Activated CD4-positive, alpha-beta T cell treated with anti-CD3 and anti-CD28 coated beads, Interleukin-2, amount 10 ng/mL, durations not matched to agents 7 days and 5 days (primary cell): Measurements from ENCODE around the gene PKD2L1. TPM values are rescaled to one million over a fixed set of nuclear protein-coding genes. Genes with fewer than 3 reads are reported as not detected.

Experiments used
- CTCF ChIA-PET: fragments of 350-600 bp; sonication (Branson Sonifier 250); formaldehyde crosslinking; loops from one replicate; lab custom pipeline; 2021; ENCODE audit warnings: antibody characterized with exemption; lab: Charles Lee
- POLR2A ChIA-PET: fragments of 350-600 bp; sonication (Branson Sonifier 250); formaldehyde crosslinking; loops from one replicate; lab custom pipeline; 2021; ENCODE audit warnings: antibody characterized with exemption; lab: Charles Lee
- DNase-seq: peaks from one replicate; pipeline ENCODE4 v3.0.0-alpha.2; 2020
- H3K27ac Mint-ChIP-seq: one replicate; pipeline ENCODE4 v1.8.0; 2021; ENCODE audit warnings: mild to moderate bottlenecking, moderate library complexity, mixed read lengths
- H3K27me3 Mint-ChIP-seq: one replicate; pipeline ENCODE4 v1.8.0; 2021; ENCODE audit warnings: mixed read lengths
- H3K36me3 Mint-ChIP-seq: one replicate; pipeline ENCODE4 v1.8.0; 2021; ENCODE audit warnings: low read depth, mixed read lengths
- H3K4me1 Mint-ChIP-seq: one replicate; pipeline ENCODE4 v1.8.0; 2021; ENCODE audit warnings: mixed read lengths
- H3K4me3 Mint-ChIP-seq: one replicate; pipeline ENCODE4 v1.8.0; 2021; ENCODE audit warnings: mild to moderate bottlenecking, moderate library complexity, mixed read lengths
- H3K9me3 Mint-ChIP-seq: one replicate; pipeline ENCODE4 v1.8.0; 2021; ENCODE audit warnings: mixed read lengths
- total RNA-seq, 2 experiments: library from RNA; stranded (reverse); gene quantifications; one replicate each; pipeline ENCODE4 v1.2.3, GENCODE V29; 2021

Gene PKD2L1
- total RNA-seq, 2 experiments from 2014 or later = not detected

DNA sequence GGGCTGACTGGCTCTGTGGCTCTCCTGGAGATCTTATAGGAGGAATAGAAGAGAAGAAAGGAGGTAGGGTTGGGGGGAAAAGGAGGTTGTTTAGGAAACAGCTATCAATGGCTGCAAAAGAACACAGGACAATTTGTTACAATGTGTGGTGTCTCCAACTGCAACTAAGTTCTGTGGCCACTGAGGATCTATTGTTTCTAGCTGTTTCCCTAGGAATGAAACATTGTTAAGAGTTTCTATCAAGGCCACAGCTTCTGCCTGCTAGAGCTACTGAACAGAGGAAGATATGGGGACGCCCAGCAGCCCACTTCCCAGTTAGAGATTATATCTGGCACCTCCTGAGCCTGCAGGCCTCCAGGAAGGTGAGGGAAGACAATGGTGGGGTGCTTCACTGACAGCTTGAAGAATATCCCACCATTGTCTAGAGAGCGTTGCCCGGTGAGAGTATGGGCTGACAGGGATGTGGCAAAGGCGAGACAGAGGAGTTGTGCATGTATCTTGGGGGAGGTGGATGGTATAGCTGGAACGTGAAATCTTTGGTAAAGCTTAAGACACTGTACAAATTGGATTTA, 21.0 kb upstream of the PKD2L1 start:
- no peak overlapping the region for H3K27ac Mint-ChIP-seq
- H3K4me1 Mint-ChIP-seq = peaks cover 80% of the 10 kb centered on the region
- POLR2A ChIA-PET = interaction anchor here (0.8 kb wide), 1 partner anchor 14 kb away, joined by 4 read pairs; no protein-coding TSS in a partner anchor

GRCh38 chr10:100349672-100350071, 19.6 kb upstream of the PKD2L1 start:
- Mint-ChIP-seq H3K27ac (peak overlapping the region; percentile 65), H3K4me3 (peak overlapping the region; percentile 97), H3K4me1 (peaks cover 79% of the 10 kb centered on the region), H3K9me3 (no peaks in the 10 kb centered on the region), H3K36me3 (peaks cover 69% of the 10 kb centered on the region), H3K27me3 (no peaks in the 10 kb centered on the region)
- no peak for DNase-seq
- CTCF ChIA-PET = interaction anchor here (0.7 to 2.1 kb wide), 11 partner anchors 9 to 186 kb away, joined by 3 to 7 read pairs (median 4); partner anchors contain the start of gene HIF1AN
- POLR2A ChIA-PET = interaction anchor here (1.2 kb wide), 1 partner anchor 21 kb away, joined by 5 read pairs; no protein-coding TSS in a partner anchor

More for the DNA sequence above, 21.0 kb upstream of the PKD2L1 start:
- DNase-seq = no peak
- H3K27me3 Mint-ChIP-seq = no peaks in the 10 kb centered on the region
- CTCF ChIA-PET = interaction anchor here (0.8 to 2.1 kb wide), 5 partner anchors 12 to 163 kb away, joined by 3 to 4 read pairs (median 3); no protein-coding TSS in a partner anchor
- peak overlapping the region; percentile 42 for H3K4me3 Mint-ChIP-seq
- H3K36me3 Mint-ChIP-seq = peaks cover 82% of the 10 kb centered on the region
- H3K9me3 Mint-ChIP-seq = no peaks in the 10 kb centered on the region

- ChIA-PET POLR2A (interaction anchor here (1.2 kb wide), 1 partner anchor 22 kb away, joined by 5 read pairs; no protein-coding TSS in a partner anchor), CTCF (interaction anchor here (0.8 to 2.1 kb wide), 11 partner anchors 8 to 187 kb away, joined by 3 to 7 read pairs (median 4); partner anchors contain the start of gene HIF1AN)
- Mint-ChIP-seq H3K27me3 (no peaks in the 10 kb centered on the region), H3K36me3 (peaks cover 63% of the 10 kb centered on the region), H3K4me1 (peaks cover 79% of the 10 kb centered on the region), H3K27ac (peak overlapping the region; percentile 65), H3K9me3 (no peaks in the 10 kb centered on the region), H3K4me3 (peak overlapping the region; percentile 97)
- DNase-seq = no peak
Observed at GRCh38 chr10:100349087-100349486, 19.1 kb upstream of the PKD2L1 start.

GRCh38 chr10:100348389-100348927, 18.4 kb upstream of the PKD2L1 start:
- no peaks in the 10 kb centered on the region for H3K27me3 Mint-ChIP-seq
- peak overlapping the region; percentile 97 for H3K4me3 Mint-ChIP-seq
- peak overlapping the region; percentile 83 for H3K27ac Mint-ChIP-seq
- peaks cover 57% of the 10 kb centered on the region for H3K36me3 Mint-ChIP-seq
- DNase-seq = no peak
- no peaks in the 10 kb centered on the region for H3K9me3 Mint-ChIP-seq
- H3K4me1 Mint-ChIP-seq = peaks cover 75% of the 10 kb centered on the region
- CTCF ChIA-PET = interaction anchor here (0.8 to 1.7 kb wide), 9 partner anchors 9 to 160 kb away, joined by 3 to 9 read pairs (median 4); no protein-coding TSS in a partner anchor
- POLR2A ChIA-PET = no interaction called here

DNA sequence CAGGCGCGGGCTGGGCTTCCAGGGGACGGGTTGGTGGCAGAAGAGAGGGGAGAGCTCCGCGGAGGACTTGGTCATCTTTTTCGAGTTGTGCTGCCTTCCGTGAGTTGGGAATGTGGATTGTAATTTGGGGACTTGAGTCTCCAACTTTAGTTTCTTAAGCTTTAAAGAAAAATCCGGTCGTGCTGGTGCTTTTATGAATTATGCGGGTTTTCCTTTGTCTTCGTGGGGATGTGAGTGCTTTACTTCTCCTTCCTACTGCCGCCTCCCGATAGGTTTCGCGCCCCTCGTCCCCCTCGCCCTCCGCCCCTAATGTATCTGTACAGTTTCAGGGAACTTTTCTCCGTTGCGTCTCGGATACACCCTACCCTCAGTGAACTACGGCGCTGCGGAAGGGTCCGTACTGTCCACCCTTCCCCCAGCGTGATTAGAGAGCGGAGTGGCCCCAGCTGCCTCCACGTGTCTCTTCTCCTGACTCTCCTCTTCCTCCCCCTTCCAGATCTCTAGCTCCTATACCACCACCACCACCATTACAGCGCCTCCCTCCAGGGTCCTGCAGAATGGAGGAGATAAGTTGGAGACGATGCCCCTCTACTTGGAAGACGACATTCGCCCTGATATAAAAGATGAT, 17.7 kb upstream of the PKD2L1 start:
- peak overlapping the region; percentile 83 for H3K27ac Mint-ChIP-seq
- POLR2A ChIA-PET = interaction anchor here (1.5 kb wide), 1 partner anchor 26 kb away, joined by 7 read pairs; no protein-coding TSS in a partner anchor
- CTCF ChIA-PET = interaction anchor here (1.0 to 2.7 kb wide), 9 partner anchors 11 to 214 kb away, joined by 3 to 13 read pairs (median 5); partner anchors contain the start of genes HIF1AN and PKD2L1
- no peak for DNase-seq
- no peaks in the 10 kb centered on the region for H3K9me3 Mint-ChIP-seq
- peaks cover 72% of the 10 kb centered on the region for H3K4me1 Mint-ChIP-seq
- H3K36me3 Mint-ChIP-seq = peaks cover 50% of the 10 kb centered on the region
- H3K4me3 Mint-ChIP-seq = peak overlapping the region; percentile 97
- H3K27me3 Mint-ChIP-seq = no peaks in the 10 kb centered on the region

GRCh38 chr10:100346765-100347567, 16.9 kb upstream of the PKD2L1 start, which contains the start of gene SCD:
Gene SCD (plus strand): TSS chr10:100347233. CDS start chr10:100347505, 272 bp downstream.
- peak; percentile 93 for DNase-seq
- peaks cover 71% of the 10 kb centered on the region for H3K4me1 Mint-ChIP-seq
- H3K27me3 Mint-ChIP-seq = no peaks in the 10 kb centered on the region
- peak within 1 kb of the TSS; percentile 97 for H3K4me3 Mint-ChIP-seq
- POLR2A ChIA-PET = interaction anchor here (0.6 to 1.5 kb wide), 4 partner anchors 20 to 649 kb away, joined by 3 to 7 read pairs (median 3); no protein-coding TSS in a partner anchor
- peaks cover 43% of the 10 kb centered on the region for H3K36me3 Mint-ChIP-seq
- H3K9me3 Mint-ChIP-seq = no peaks in the 10 kb centered on the region
- H3K27ac Mint-ChIP-seq = peak within 1 kb of the TSS; percentile 83
- CTCF ChIA-PET = interaction anchor here (0.6 to 2.9 kb wide), 17 partner anchors 10 to 215 kb away, joined by 3 to 16 read pairs (median 5); partner anchors contain the start of genes HIF1AN, PKD2L1 and SEC31B

DNA sequence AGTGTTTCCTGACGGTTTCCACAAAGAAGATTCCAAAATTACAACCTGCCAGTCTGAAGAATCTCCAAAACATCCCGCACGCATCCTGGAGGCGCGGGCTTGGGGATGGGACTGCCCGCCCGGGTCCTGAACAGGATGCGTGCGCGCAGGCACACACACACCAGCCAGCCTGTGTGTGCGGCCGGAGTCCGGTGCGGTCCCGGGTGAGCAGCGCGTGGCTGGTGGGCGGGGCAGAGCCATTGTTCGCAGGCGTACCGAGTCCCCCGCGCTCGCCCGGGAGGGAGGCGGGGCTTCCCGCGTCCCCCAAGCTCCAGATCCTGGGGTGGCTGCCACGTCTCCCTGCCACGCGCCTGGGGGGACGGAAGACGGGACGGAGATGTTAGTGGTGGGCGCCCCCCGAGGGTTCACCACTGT, 16.3 kb upstream of the PKD2L1 start:
- Mint-ChIP-seq H3K27ac (peak overlapping the region; percentile 78), H3K4me3 (peak overlapping the region; percentile 97), H3K9me3 (no peaks in the 10 kb centered on the region), H3K4me1 (peaks cover 64% of the 10 kb centered on the region), H3K36me3 (peaks cover 38% of the 10 kb centered on the region), H3K27me3 (no peaks in the 10 kb centered on the region)
- peak; percentile 79 for DNase-seq
- ChIA-PET POLR2A (interaction anchor here (0.6 to 1.5 kb wide), 4 partner anchors 20 to 650 kb away, joined by 3 to 7 read pairs (median 4); no protein-coding TSS in a partner anchor), CTCF (interaction anchor here (0.7 to 2.9 kb wide), 13 partner anchors 10 to 190 kb away, joined by 3 to 16 read pairs (median 5); partner anchors contain the start of genes HIF1AN and SEC31B)

GRCh38 chr10:100345570-100346330, 15.7 kb upstream of the PKD2L1 start:
- Mint-ChIP-seq H3K4me1 (peaks cover 58% of the 10 kb centered on the region), H3K36me3 (peaks cover 32% of the 10 kb centered on the region), H3K27ac (peak overlapping the region; percentile 78), H3K9me3 (no peaks in the 10 kb centered on the region), H3K27me3 (no peaks in the 10 kb centered on the region), H3K4me3 (peak overlapping the region; percentile 97)
- ChIA-PET POLR2A (interaction anchor here (0.9 kb wide), 1 partner anchor 25 kb away, joined by 5 read pairs; no protein-coding TSS in a partner anchor), CTCF (interaction anchor here (0.7 to 2.9 kb wide), 13 partner anchors 8 to 181 kb away, joined by 3 to 16 read pairs (median 3); partner anchors contain the start of gene SEC31B)
- DNase-seq = no peak

GRCh38 chr10:100344241-100344788, 14.3 kb upstream of the PKD2L1 start:
- Mint-ChIP-seq H3K36me3 (peaks cover 19% of the 10 kb centered on the region), H3K4me1 (peaks cover 48% of the 10 kb centered on the region)

GRCh38 chr10:100342627-100342972, 12.6 kb upstream of the PKD2L1 start:
- Mint-ChIP-seq H3K4me1 (peaks cover 38% of the 10 kb centered on the region), H3K27ac (no peak overlapping the region), H3K36me3 (peaks cover 1% of the 10 kb centered on the region), H3K4me3 (no peak overlapping the region), H3K9me3 (no peaks in the 10 kb centered on the region), H3K27me3 (no peaks in the 10 kb centered on the region)
- no peak for DNase-seq
- ChIA-PET CTCF (interaction anchor here (0.6 to 1.2 kb wide), 7 partner anchors 11 to 1587 kb away, joined by 3 to 5 read pairs (median 3); partner anchors contain the start of gene HIF1AN), POLR2A (no interaction called here)

More at GRCh38 chr10:100344241-100344788, 14.3 kb upstream of the PKD2L1 start:
- no peaks in the 10 kb centered on the region for H3K27me3 Mint-ChIP-seq
- CTCF ChIA-PET = interaction anchor here (0.6 to 2.9 kb wide), 9 partner anchors 10 to 174 kb away, joined by 3 to 12 read pairs (median 4); partner anchors contain the start of gene SEC31B
- no peak for DNase-seq
- H3K9me3 Mint-ChIP-seq = no peaks in the 10 kb centered on the region
- POLR2A ChIA-PET = interaction anchor here (0.6 to 1.0 kb wide), 3 partner anchors 102 to 622 kb away, joined by 3 to 5 read pairs (median 3); no protein-coding TSS in a partner anchor
- no peak overlapping the region for H3K27ac Mint-ChIP-seq
- H3K4me3 Mint-ChIP-seq = peak overlapping the region; percentile 33
